Colonic mucosa (tissue), 2 donors: Measurements from ENCODE around the gene NKX6-1. TPM values are rescaled to one million over a fixed set of nuclear protein-coding genes. Genes with fewer than 3 reads are reported as not detected.

ENCODE experiments used
- total RNA-seq, 2 donors: library from RNA; stranded (reverse); fragmentation: NEBNext Ultra II Directional in 1 of 2; extraction: Animal tissue kit (Norgen Biotek cat#: 25700) in 1 of 2; gene quantifications; one replicate each; pipeline ENCODE4 v1.2.1, GENCODE V29; 2021
- donor health status: DM: no; HTN: no; CAD: no.
- donor health status: DM: no; HTN: no; CAD: no.

The NKX6-1 gene
- total RNA-seq, 2 donors from 2014 or later = not detected

Other genes with a start within 250 kb of the NKX6-1 start
- 10 to 100 TPM; 44.2 to 51.9 TPM for gene CDS1, start 83.8 kb upstream of the NKX6-1 start, total RNA-seq